CD14-positive monocyte (primary cell): ENCODE data around the gene PPM1G. TPM values are rescaled to one million over a fixed set of nuclear protein-coding genes. Genes with fewer than 3 reads are reported as not detected.
A peak's percentile ranks its signal among the peaks of the same experiment; 100 is the strongest.

Experiments
- DNase-seq, 3 donors: peaks; one replicate each; pipeline ENCODE4 v3.0.0-alpha.2; 2011 to 2022
- H2AFZ ChIP-seq: 2 replicates; pipeline ENCODE4 v1.6.0; 2012; ENCODE audit warnings: mild to moderate bottlenecking, low read depth, low read length, inconsistent platforms; ENCODE audit not compliant: insufficient read depth, poor library complexity, severe bottlenecking
- H3K27ac ChIP-seq, 2 donors: 1 replicate in 1 of 2; 2 replicates in 1 of 2; pipeline ENCODE4 v1.5.1; 2012 to 2013; ENCODE audit warnings: low read length in 2 of 2, control low read depth in 1 of 2, inconsistent platforms in 1 of 2, low read depth in 1 of 2, mild to moderate bottlenecking in 1 of 2
- H3K27me3 ChIP-seq, 2 donors: one replicate each; pipeline versions ENCODE4 v1.6.0 to v1.6.1; 2011 to 2013; ENCODE audit warnings: low read length in 2 of 2; ENCODE audit not compliant: control insufficient read depth in 2 of 2, insufficient read depth in 2 of 2
- H3K36me3 ChIP-seq, 2 donors: replicated peaks in 1 of 2; 1 replicate in 1 of 2; 2 replicates in 1 of 2; pipeline versions ENCODE4 v1.5.1 to v1.6.1; 2012 to 2013; ENCODE audit warnings: low read length in 2 of 2, control low read depth in 1 of 2, inconsistent platforms in 1 of 2, mild to moderate bottlenecking in 1 of 2; ENCODE audit not compliant: insufficient read depth in 2 of 2, control insufficient read depth in 1 of 2
- H3K4me1 ChIP-seq, 2 donors: 1 replicate in 1 of 2; 2 replicates in 1 of 2; pipeline versions ENCODE4 v1.5.1 to v1.6.1; 2012 to 2013; ENCODE audit warnings: low read length in 2 of 2, control low read depth in 1 of 2, inconsistent platforms in 1 of 2, mild to moderate bottlenecking in 1 of 2, moderate library complexity in 1 of 2; ENCODE audit not compliant: insufficient read depth in 2 of 2, control insufficient read depth in 1 of 2
- H3K4me2 ChIP-seq: replicated peaks from 2 replicates; pipeline ENCODE3; 2012; ENCODE audit warnings: low read length, moderate library complexity, mild to moderate bottlenecking; ENCODE audit not compliant: poor library complexity, severe bottlenecking; ENCODE audit errors: extremely low read depth
- H3K4me3 ChIP-seq, 3 experiments: fragments of 200-600 bp in 1 of 3; sonication (generic) in 1 of 3; replicated peaks in 1 of 3; 1 replicate in 2 of 3; 2 replicates in 1 of 3; pipeline ENCODE4 v1.5.1; 2011 to 2013; ENCODE audit warnings: low read length in 3 of 3, mild to moderate bottlenecking in 3 of 3, control low read depth in 2 of 3, low read depth in 2 of 3, inconsistent platforms in 1 of 3, moderate library complexity in 1 of 3
- H3K79me2 ChIP-seq: 2 replicates; pipeline ENCODE4 v1.6.0; 2012; ENCODE audit warnings: mild to moderate bottlenecking, control low read depth, inconsistent platforms, low read length, moderate library complexity; ENCODE audit not compliant: insufficient read depth
- H3K9ac ChIP-seq: 2 replicates; pipeline ENCODE4 v1.6.0; 2017; ENCODE audit warnings: low read length, mild to moderate bottlenecking; ENCODE audit not compliant: insufficient read depth, poor library complexity, severe bottlenecking
- H3K9me3 ChIP-seq, 2 donors: replicated peaks in 1 of 2; 1 replicate in 1 of 2; 2 replicates in 1 of 2; pipeline versions ENCODE4 v1.5.1 to v1.6.1; 2012 to 2013; ENCODE audit warnings: low read length in 2 of 2, control low read depth in 1 of 2; ENCODE audit not compliant: control insufficient read depth in 1 of 2, insufficient read depth in 1 of 2
- H4K20me1 ChIP-seq: 2 replicates; pipeline ENCODE4 v1.6.0; 2012; ENCODE audit warnings: mild to moderate bottlenecking, low read length, control low read depth, moderate library complexity; ENCODE audit not compliant: insufficient read depth
- H3K27ac Mint-ChIP-seq, 7 donors: one replicate each; pipeline ENCODE4 v1.8.0; 2020; ENCODE audit warnings: mild to moderate bottlenecking in 7 of 7, mixed read lengths in 7 of 7, moderate library complexity in 6 of 7, inconsistent platforms in 2 of 7
- H3K27me3 Mint-ChIP-seq, 3 donors: one replicate each; pipeline ENCODE4 v1.8.0; 2021 to 2022; ENCODE audit warnings: low read depth in 3 of 3, mild to moderate bottlenecking in 3 of 3, mixed read lengths in 3 of 3, moderate library complexity in 3 of 3, inconsistent platforms in 1 of 3
- H3K36me3 Mint-ChIP-seq, 2 donors: one replicate each; pipeline ENCODE4 v1.8.0; 2020; ENCODE audit warnings: mixed read lengths in 2 of 2, inconsistent platforms in 1 of 2, mild to moderate bottlenecking in 1 of 2
- H3K4me1 Mint-ChIP-seq: one replicate; pipeline ENCODE4 v1.8.0; 2020; ENCODE audit warnings: mild to moderate bottlenecking, mixed read lengths
- H3K4me3 Mint-ChIP-seq, 2 donors: one replicate each; pipeline ENCODE4 v1.8.0; 2020; ENCODE audit warnings: mild to moderate bottlenecking in 2 of 2, mixed read lengths in 2 of 2, moderate library complexity in 1 of 2
- H3K9me3 Mint-ChIP-seq, 7 donors: one replicate each; pipeline ENCODE4 v1.8.0; 2020 to 2022; ENCODE audit warnings: mixed read lengths in 7 of 7, mild to moderate bottlenecking in 6 of 7, moderate library complexity in 6 of 7, inconsistent platforms in 2 of 7
- CTCF ChIP-seq: fragments of 200-600 bp; IDR thresholded peaks from one replicate; pipeline ENCODE4 v1.8.0; 2022; ENCODE audit warnings: antibody characterized with exemption, mild to moderate bottlenecking
- WGBS: methylation state at CpG from one replicate; pipeline ENCODE4 v1.1.5; 2013; ENCODE audit warnings: missing lambda C conversion rate; ENCODE audit not compliant: insufficient coverage; 5-methylcytosine and 5-hydroxymethylcytosine counted together
- intact Hi-C, 2 donors: fragments of 100-400 bp; cut with micrococcal nuclease; formaldehyde crosslinking; loops; one replicate each; pipeline versions ENCODE4 v1.15.0 to v1.15.1; 2023
- polyA plus RNA-seq, 3 donors: library from polyadenylated mRNA; depleted of rRNA in 1 of 3; unstranded in 2 of 3; stranded (reverse) in 1 of 3; fragments of 300-500 nt in 2 of 3; fragments of >200 nt in 1 of 3; fragmentation: Illumina TruSeq in 2 of 3; gene quantifications; 1 replicate in 2 of 3; 2 replicates in 1 of 3; pipeline ENCODE4 v1.2.3, GENCODE V29; 2012 to 2021

Gene PPM1G
- polyA plus RNA-seq, 3 donors = 31.9 to 54.3 (median 47.3) TPM

- H3K27me3 Mint-ChIP-seq = peaks cover 0 to 3% (median 1%) of the 10 kb centered on the region in 3 donors
- DNase-seq = no peak
- Histone ChIP-seq H2AFZ (no peak overlapping the region), H3K4me2 (no peak overlapping the region), H3K9me3 (no peaks in the 10 kb centered on the region), H3K9ac (no peak overlapping the region), H3K4me3 (no peak overlapping the region), H3K27ac (peak overlapping the region in 1 of 2 donors; percentile 24), H3K27me3 (no peaks in the 10 kb centered on the region), H3K36me3 (peaks cover 58 to 65% of the 10 kb centered on the region in 2 donors), H4K20me1 (peaks cover 51% of the 10 kb centered on the region), H3K79me2 (peaks cover 69% of the 10 kb centered on the region), H3K4me1 (peaks cover 33 to 52% of the 10 kb centered on the region in 2 donors)
- peaks cover 45% of the 10 kb centered on the region for H3K4me1 Mint-ChIP-seq
- no peak for TF ChIP-seq CTCF
- no peak overlapping the region for H3K4me3 Mint-ChIP-seq
- 97% methylated on average over 9 of the region's 16 CpGs for WGBS
- peaks cover 57 to 62% of the 10 kb centered on the region in 2 donors for H3K36me3 Mint-ChIP-seq
- H3K27ac Mint-ChIP-seq = peak overlapping the region in 6 of 7 donors; percentile 1 to 56 (median 50)
- intact Hi-C loops = loop anchor here in 1 of 2 donors (10.0 kb wide), 1 partner anchor 118 kb away; the partner anchor contains the start of genes FNDC4 and GCKR
- H3K9me3 Mint-ChIP-seq = peaks cover 0 to 2% (median 0%) of the 10 kb centered on the region in 7 donors
Measured at GRCh38 chr2:27376151-27376865, 33.1 kb downstream of the PPM1G start.

DNA sequence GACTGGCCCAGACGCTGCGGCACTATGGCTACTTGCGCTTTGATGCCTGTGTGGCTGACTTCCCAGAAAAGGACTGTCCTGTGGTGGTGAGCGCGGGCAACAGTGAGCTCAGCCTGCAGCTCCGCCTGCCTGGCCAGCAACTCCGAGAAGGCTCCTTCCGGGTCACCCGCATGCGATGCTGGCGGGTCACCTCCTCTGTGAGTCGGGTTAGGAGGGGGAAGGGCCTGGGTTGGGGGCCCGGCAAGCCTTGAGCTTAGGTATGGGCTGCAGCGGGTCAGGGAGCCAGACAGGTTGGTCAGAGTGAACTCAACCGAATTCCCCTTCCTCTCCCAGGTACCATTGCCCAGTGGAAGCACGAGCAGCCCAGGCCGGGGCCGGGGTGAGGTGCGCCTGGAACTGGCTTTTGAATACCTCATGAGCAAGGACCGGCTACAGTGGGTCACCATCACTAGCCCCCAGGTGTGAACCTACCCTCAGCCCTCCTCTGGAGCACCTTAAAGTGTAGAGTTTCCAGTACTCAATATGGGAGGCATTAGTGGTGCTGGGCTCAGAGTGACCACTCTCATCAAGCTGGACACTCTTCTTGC is 33.8 kb downstream of the PPM1G start:
- DNase-seq = no peak
- Histone ChIP-seq H2AFZ (no peak overlapping the region), H3K9ac (no peak overlapping the region), H3K4me1 (peaks cover 33 to 53% of the 10 kb centered on the region in 2 donors), H4K20me1 (peaks cover 51% of the 10 kb centered on the region), H3K9me3 (no peaks in the 10 kb centered on the region), H3K27ac (no peak overlapping the region), H3K4me2 (no peak overlapping the region), H3K79me2 (peaks cover 73% of the 10 kb centered on the region), H3K27me3 (no peaks in the 10 kb centered on the region), H3K4me3 (no peak overlapping the region), H3K36me3 (peaks cover 58 to 65% of the 10 kb centered on the region in 2 donors)
- H3K9me3 Mint-ChIP-seq = no peaks in the 10 kb centered on the region
- H3K36me3 Mint-ChIP-seq = peaks cover 57 to 62% of the 10 kb centered on the region in 2 donors
- intact Hi-C loops = loop anchor here in 1 of 2 donors (10.0 kb wide), 1 partner anchor 119 kb away; the partner anchor contains the start of genes FNDC4 and GCKR
- peaks cover 43% of the 10 kb centered on the region for H3K4me1 Mint-ChIP-seq
- peak overlapping the region in 4 of 7 donors; percentile 4 to 54 (median 18) for H3K27ac Mint-ChIP-seq
- no peak overlapping the region for H3K4me3 Mint-ChIP-seq
- 100% methylated on average over 13 of the region's 20 CpGs for WGBS
- TF ChIP-seq CTCF = no peak
- peaks cover 0 to 3% (median 1%) of the 10 kb centered on the region in 3 donors for H3K27me3 Mint-ChIP-seq
